ENCODE measurements around the gene KRT9.

Gene KRT9

GRCh38 chr17:41523225-41523593 is 48.6 kb downstream of the KRT9 start:
- no peak for DNase-seq

GRCh38 chr17:41522301-41523224 is 49.3 kb downstream of the KRT9 start:
- DNase-seq, result no peak

DNA sequence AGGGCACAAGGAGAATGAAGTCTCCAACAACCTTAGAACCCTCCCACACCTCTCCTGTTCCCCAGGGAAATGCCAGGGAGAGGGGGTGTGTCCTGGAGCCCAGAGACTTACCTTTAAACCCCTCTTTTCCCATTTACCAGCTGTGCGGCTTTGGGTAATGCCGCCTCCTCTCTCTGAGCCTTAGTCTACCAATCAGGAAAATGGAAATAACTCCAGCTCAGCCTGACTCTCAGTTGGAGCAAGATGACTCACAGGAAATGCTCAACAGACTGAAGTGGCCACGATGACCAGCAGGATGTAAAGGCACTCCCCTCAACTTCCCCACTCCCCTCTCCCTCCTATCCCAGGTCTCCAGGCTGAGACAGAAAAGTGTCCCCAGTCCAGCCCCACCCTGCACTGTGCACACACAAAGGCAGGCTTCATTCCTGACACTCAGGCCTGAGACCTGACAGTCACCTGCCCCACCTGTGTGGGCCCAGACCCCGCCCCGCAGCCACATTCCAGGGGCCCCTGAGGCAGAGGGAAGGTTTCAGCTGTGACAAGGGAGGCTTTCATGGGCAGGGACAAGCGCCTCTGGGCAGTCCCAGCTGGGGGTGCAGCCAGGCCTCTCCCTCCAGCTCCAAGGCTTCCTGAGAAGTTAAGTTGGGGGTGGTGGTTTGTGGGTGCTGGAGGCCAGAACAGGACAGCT is 50.1 kb downstream of the KRT9 start:
- DNase-seq, result no peak

GRCh38 chr17:41520821-41521521 is 50.9 kb downstream of the KRT9 start:
- no peak for DNase-seq

- no peak for DNase-seq
These were observed 52.2 kb downstream of the KRT9 start for GRCh38 chr17:41519501-41520224.

DNA sequence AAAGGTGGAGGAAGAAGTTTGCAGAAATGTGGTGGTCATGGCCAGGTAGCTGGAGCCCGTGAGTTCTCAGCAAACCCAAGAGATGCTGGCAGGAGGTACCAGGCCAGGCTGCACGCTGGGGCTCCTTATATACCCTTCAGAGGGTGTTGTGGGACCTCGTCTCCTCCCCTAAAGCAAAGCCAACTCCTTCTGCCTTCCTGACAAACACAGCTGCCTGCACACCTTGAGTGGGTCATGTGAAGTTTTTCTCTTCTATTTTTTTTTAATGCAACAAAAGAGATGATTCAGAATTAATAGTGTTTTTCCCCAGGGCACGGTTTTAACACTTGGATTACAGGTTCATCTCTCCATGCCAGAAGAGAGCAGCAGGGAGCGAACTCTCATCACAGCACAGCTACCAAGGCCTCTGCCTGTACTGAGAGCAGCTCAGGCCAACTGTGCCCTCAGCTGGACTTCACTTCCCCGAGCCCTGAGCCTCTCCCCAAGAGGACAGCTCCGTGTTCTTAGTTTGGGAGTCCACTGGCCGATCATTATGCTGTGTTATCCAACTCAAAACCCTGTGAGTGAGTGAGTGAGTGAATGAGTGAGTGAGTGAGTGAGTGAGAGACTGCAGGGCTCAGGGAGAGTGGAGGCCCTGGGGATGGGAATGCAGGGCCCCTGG is 52.9 kb downstream of the KRT9 start, which contains the start of gene KRT15:
TSS of gene KRT15 (minus strand) at position 102 of the 661 bp plus-strand sequence. CDS start at position 39, 63 bp downstream.
- no peak for DNase-seq

- DNase-seq, result no peak
These were observed 53.8 kb downstream of the KRT9 start for GRCh38 chr17:41518031-41518430.

DNA sequence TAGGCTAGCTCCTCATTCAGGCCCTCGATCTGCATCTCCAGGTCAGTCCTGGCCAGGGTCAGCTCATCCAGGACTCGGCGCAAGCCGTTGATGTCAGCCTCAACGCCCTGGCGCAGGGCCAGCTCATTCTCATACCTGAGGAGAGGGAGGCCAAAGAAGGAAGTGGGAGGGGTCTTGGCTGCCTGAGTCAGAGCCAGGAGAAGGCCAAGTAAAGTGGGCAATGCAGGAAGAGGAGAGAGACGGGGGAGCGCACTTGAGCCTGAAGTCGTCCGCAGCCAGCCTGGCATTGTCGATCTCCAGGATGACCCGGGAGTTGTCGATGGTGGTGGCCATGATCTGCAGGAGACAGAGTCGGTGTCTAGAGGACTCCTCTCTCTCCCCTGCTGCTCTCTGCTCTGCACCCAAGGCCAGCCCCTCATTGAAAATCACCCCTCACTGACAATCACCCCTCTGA is 55.0 kb downstream of the KRT9 start:
- DNase-seq, result no peak

DNA sequence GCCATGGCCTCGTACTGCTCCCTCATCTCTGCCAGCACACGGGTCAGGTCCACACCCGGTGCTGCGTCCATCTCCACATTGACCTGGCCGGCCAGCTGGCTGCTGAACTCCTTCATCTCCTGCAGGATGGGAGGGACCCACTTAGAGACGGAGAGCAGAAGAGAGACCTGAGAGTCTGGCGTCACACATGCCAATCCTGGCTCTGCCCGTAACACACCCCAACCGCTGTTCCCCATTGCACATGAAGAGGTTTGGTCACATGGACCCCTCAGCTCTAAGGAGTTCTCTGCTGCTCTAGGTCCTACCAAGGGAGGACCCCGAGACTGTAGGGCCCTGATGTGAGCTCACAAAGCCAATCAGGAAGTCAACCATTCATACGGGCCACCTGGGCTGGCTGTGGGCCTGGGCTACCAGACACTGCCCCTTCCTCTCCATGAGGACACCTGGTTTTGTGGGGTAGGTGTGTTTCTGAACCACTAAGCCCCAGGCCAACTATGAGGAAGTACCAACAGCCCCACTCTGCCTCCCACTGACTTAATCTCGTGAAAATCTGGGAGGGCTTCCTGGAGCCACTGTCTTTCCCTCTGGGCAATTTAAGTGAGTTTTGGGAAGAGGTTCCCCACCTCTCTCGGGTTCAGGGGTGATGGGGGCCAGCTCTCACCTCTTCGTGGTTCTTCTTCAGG is 55.6 kb downstream of the KRT9 start:
- DNase-seq, result no peak
